Hippocampal formation (tissue), 2 donors: ENCODE data around the gene KCNJ10.

ENCODE experiments used
- DNase-seq, 2 donors: peaks; one replicate each; lab custom pipeline; 2025; lab: John Stamatoyannopoulos, UW

The KCNJ10 gene

GRCh38 chr1:160024195-160024905 lies 45.6 kb downstream of the KCNJ10 start:
- DNase-seq: peak; percentile 19 to 63

GRCh38 chr1:160022330-160023310 lies 47.3 kb downstream of the KCNJ10 start:
- no peak for DNase-seq

- DNase-seq: no peak
These were observed 48.4 kb downstream of the KCNJ10 start for GRCh38 chr1:160021376-160022074.

GRCh38 chr1:160020196-160020595 lies 49.8 kb downstream of the KCNJ10 start:
- no peak for DNase-seq

GRCh38 chr1:160018900-160019299 lies 51.1 kb downstream of the KCNJ10 start:
- DNase-seq: no peak

GRCh38 chr1:160018347-160018746 lies 51.6 kb downstream of the KCNJ10 start:
- DNase-seq: no peak

GRCh38 chr1:160017592-160017991 lies 52.4 kb downstream of the KCNJ10 start:
- no peak for DNase-seq

DNA sequence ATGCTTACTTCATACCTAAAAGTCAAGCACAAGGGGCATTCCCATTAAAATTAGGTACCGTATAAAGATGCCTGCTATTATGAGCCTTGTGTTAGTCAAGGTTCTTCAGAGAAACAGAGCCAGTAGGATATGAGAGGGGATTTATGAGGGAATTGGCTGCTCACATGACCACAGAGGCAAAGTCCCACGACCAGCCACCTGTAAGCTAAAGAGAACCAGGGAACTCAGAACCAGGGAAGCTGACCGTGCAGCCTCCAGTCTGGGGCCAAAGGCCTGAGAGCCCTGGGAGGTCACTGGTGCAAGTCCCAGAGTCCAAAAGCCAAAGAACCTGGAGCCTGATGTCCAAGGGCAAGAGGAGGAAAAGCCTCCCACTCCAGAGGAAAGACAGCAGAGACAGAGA lies 58.2 kb downstream of the KCNJ10 start:
- DNase-seq: no peak

DNA sequence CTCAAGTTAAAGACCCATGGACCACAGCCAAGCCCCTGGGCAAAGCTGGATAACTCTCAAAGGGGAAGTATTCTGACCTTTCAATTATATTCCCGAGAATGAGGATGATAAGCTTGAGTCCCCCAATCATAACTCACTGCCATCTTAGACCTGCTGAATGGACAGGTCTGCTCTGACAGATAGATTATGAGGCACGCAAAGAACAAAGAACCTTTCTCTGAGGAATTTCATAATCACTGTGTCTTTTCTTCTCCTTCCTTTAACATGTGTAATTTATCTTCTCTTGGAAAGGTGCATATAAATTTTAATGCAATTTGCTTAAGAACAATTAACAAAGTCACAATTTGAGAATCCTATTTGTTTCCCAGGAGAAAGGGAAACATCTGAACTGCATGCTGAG lies 60.2 kb downstream of the KCNJ10 start:
- no peak for DNase-seq

GRCh38 chr1:160009081-160009480 lies 60.9 kb downstream of the KCNJ10 start:
- DNase-seq: no peak

DNA sequence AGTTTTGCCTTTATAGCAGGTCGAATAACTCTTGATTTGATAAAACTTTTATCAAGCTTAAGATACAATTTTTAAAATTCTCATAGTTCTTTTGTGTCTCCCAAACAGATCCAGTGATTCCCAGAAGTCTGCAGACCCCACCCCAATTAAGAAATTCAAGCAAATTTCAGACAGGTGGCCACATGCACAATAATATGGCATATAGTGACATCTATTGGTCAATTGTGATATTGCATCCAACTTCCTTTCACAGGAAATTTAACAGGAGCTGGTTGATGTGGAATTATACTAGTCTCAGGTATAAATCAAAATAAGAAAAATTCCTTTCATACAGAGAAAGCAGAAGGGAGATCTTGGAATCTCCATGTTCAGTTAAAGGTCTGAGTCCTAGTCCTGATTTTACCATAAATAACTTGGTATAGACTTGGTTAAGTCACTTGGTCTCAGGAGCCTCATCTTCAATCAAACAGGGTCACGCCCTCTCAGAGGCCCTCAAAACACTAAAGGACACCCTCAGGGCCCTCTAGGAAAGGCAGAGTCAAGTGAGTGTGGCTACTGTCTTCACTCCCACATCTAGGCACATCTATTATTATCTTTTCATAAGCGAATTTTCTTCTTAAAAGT lies 62.3 kb downstream of the KCNJ10 start:
- peak in 1 of 2 donors; percentile 31 for DNase-seq

DNA sequence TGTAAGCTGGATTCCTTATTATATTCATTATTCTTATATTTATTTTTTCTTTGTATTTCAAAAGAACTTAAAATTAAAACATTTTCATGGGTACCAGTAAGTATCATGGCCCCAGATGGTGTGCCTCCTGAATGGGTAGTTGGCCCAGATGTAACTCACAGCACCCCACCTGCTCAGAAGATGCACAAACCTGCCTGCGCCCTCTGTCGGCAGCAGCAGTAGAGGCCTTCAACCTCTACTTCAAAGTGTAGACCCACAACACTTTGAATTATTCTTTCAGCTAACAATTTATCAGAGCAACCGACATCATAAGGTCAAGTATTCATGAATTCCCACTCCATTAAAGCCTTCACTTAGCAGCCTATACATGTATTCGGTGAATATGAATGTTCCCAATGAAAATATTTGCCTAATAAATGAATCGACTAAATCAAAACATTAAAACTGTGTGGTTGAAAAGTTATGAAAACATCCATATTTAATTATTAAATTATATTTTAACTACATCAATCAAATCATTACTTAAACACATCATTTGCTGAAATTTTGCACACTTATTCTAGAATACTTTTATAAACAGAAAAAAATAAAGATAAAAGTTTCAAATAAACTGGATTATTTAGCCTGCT lies 63.5 kb downstream of the KCNJ10 start:
- no peak for DNase-seq

GRCh38 chr1:160005070-160005469 lies 64.9 kb downstream of the KCNJ10 start:
- DNase-seq: no peak

- no peak for DNase-seq
These were observed 65.5 kb downstream of the KCNJ10 start for GRCh38 chr1:160004425-160004824.

- DNase-seq: no peak
These were observed 66.0 kb downstream of the KCNJ10 start for GRCh38 chr1:160004001-160004400.

GRCh38 chr1:160001440-160001839 lies 68.5 kb downstream of the KCNJ10 start:
- no peak for DNase-seq

- no peak for DNase-seq
These were observed 70.8 kb downstream of the KCNJ10 start for GRCh38 chr1:159999204-159999603.

GRCh38 chr1:159996653-159997052 lies 73.3 kb downstream of the KCNJ10 start:
- DNase-seq: no peak

DNA sequence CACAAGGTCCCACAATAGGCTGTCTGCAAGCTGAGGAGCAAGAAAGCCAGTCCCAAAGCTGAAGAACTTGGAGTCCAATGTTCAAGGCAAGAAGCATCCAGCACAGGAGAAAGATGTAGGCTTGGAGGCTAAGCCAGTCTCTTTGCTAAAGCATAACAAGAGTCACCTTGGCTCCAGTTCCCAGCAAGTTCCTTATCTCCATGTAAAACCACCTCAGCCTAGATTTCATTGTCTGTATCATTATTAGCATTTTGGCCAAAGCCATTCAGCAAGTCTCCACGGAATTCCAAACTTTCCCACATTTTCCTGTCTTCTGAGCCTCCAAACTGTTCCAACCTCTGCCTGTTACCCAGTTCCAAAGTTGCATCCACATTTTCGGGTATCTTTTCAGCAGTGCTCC lies 75.1 kb downstream of the KCNJ10 start:
- no peak for DNase-seq

DNA sequence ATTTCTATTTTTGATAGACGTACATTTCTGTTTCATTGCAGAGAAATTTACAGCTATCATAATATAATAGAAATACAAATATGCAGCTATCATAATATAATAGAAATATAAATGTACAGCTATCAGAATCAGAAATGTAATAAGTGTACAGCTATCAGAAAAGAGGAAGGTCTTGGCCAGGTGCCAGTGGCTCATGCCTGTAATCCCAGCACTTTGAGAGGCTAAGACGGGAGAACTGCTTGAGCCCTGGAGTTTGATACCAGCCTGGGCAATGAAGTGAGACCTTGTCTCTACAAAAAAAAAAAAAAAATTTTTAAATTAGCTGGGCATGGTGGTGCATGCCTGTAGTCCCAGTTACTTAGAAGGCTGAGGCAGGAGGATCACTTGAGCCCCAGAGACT lies 76.0 kb downstream of the KCNJ10 start:
- DNase-seq: no peak

- DNase-seq: no peak
These were observed 77.8 kb downstream of the KCNJ10 start for GRCh38 chr1:159992161-159992560.
